Tibial artery (tissue), 4 donors: ENCODE measurements around the gene ZNF821.
A peak's percentile ranks its signal among the peaks of the same experiment; 100 is the strongest.

Experiments
- DNase-seq, 2 donors: peaks; one replicate each; pipeline ENCODE4 v3.0.0-alpha.2; 2019
- H3K27ac ChIP-seq, 2 donors: fragments of 200-600 bp; sonication (generic) in 1 of 2; 1 replicate in 1 of 2; 2 replicates in 1 of 2; pipeline ENCODE4 v1.5.1; 2018 to 2019; ENCODE audit warnings: mild to moderate bottlenecking in 1 of 2
- H3K27me3 ChIP-seq, 2 donors: fragments of 200-600 bp; sonication (generic) in 1 of 2; one replicate each; pipeline versions ENCODE4 v1.5.1 to v1.6.0; 2016 to 2019
- H3K36me3 ChIP-seq, 3 donors: fragments of 200-600 bp; sonication (generic) in 2 of 3; one replicate each; pipeline ENCODE4 v1.5.1; 2016 to 2019; ENCODE audit warnings: mild to moderate bottlenecking in 2 of 3
- H3K4me1 ChIP-seq, 4 donors: fragments of 200-600 bp; sonication (generic) in 2 of 4; 1 replicate in 3 of 4; 2 replicates in 1 of 4; pipeline ENCODE4 v1.5.1; 2016 to 2019
- H3K4me3 ChIP-seq, 2 donors: fragments of 200-600 bp; sonication (generic) in 1 of 2; 1 replicate in 1 of 2; 2 replicates in 1 of 2; pipeline ENCODE4 v1.5.1; 2018 to 2019; ENCODE audit warnings: mild to moderate bottlenecking in 2 of 2
- H3K9me3 ChIP-seq, 3 donors: fragments of 200-600 bp; sonication (generic) in 1 of 3; one replicate each; pipeline ENCODE4 v1.5.1; 2016 to 2019
- intact Hi-C: fragments of 100-400 bp; cut with DNase I; formaldehyde crosslinking; loops from one replicate; pipeline ENCODE4 v1.15.0; 2023; ENCODE audit warnings: low total_unique reads
- TF ChIP-seq, protein P1 (sequence below), 2 experiments: fragments of 200-600 bp in 1 of 2; fragments of 450-650 bp in 1 of 2; IDR thresholded peaks; one replicate each; pipeline ENCODE4 v1.5.1; 2017 to 2019; ENCODE audit warnings: antibody characterized with exemption in 2 of 2, mild to moderate bottlenecking in 1 of 2, moderate library complexity in 1 of 2

The ZNF821 gene

DNA sequence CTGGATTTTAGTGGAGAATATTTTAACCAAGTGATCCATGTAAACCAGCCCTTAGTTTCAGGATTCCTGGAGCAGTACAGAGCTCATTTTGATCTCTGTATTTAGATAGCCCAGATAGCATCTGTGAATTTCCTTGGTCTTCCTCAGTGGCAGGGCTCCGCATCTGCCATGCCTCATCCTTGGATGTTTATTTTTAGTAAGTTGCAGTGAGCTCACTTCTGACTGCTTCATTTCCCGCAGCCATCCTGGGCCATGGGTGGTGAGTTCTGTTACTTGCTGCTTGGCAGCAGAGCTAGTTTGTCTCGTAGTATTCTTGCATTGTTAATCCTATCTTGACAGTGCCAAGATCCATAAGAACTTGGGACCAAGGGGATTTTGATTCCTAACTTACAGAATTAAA lies 45.1 kb upstream of the ZNF821 start:
- intact Hi-C loops, result no loop called here
- peak overlapping the region; percentile 42 to 59 for H3K27ac ChIP-seq
- no peak overlapping the region for H3K4me3 ChIP-seq
- H3K36me3 ChIP-seq, result peaks cover 26 to 55% (median 45%) of the 10 kb centered on the region in 3 donors
- TF ChIP-seq, protein P1, sequence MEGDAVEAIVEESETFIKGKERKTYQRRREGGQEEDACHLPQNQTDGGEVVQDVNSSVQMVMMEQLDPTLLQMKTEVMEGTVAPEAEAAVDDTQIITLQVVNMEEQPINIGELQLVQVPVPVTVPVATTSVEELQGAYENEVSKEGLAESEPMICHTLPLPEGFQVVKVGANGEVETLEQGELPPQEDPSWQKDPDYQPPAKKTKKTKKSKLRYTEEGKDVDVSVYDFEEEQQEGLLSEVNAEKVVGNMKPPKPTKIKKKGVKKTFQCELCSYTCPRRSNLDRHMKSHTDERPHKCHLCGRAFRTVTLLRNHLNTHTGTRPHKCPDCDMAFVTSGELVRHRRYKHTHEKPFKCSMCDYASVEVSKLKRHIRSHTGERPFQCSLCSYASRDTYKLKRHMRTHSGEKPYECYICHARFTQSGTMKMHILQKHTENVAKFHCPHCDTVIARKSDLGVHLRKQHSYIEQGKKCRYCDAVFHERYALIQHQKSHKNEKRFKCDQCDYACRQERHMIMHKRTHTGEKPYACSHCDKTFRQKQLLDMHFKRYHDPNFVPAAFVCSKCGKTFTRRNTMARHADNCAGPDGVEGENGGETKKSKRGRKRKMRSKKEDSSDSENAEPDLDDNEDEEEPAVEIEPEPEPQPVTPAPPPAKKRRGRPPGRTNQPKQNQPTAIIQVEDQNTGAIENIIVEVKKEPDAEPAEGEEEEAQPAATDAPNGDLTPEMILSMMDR (IDR thresholded peaks at IDR 0.05), result no peak
- no peak for DNase-seq
- no peaks in the 10 kb centered on the region for H3K27me3 ChIP-seq
- peaks cover 0 to 47% (median 40%) of the 10 kb centered on the region in 4 donors for H3K4me1 ChIP-seq
- no peaks in the 10 kb centered on the region for H3K9me3 ChIP-seq

DNA sequence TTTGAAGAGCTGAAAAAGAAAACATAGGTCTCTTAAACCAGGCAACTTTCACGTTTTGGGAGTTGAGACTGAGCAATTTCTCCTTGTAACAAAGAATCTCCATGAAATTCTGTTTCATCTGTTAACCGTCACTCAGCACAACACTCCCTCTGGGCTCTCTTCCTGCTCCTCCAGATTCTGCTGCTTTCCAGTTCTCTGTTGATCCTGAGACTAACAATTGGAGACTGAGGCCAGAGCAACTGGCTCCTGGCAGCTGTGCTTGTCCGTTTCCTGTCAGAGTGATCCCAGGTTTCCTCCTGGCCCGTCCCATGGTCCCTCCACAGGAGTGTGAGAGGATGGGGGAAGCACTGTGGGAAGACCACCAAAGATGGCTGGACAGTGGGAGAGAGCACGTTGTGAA lies 43.8 kb upstream of the ZNF821 start:
- Histone ChIP-seq H3K4me1 (peaks cover 0 to 46% (median 39%) of the 10 kb centered on the region in 4 donors), H3K4me3 (no peak overlapping the region), H3K36me3 (peaks cover 39 to 56% (median 55%) of the 10 kb centered on the region in 3 donors), H3K27me3 (no peaks in the 10 kb centered on the region), H3K9me3 (no peaks in the 10 kb centered on the region), H3K27ac (peak overlapping the region; percentile 42 to 59)
- intact Hi-C loops, result no loop called here
- TF ChIP-seq, protein P1 (IDR thresholded peaks at IDR 0.05), result no peak
- DNase-seq, result no peak

DNA sequence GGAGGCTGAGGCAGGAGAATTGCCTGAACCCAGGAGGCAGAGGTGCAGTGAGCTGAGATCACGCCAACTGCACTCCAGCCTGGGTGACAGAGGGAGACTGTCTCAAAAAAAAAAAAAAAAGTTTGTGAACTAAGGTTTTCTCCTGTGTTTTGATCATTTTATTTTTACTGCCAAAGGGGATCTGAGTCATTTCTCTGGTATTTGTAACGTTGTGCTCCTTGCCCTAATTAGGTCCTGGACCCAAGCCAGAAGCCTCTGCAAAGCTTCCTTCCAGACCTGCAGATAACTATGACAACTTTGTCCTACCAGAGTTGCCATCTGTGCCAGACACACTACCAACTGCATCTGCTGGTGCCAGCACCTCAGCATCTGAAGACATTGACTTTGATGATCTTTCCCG lies 43.4 kb upstream of the ZNF821 start:
- Histone ChIP-seq H3K9me3 (no peaks in the 10 kb centered on the region), H3K4me3 (no peak overlapping the region), H3K4me1 (peaks cover 0 to 46% (median 38%) of the 10 kb centered on the region in 4 donors), H3K27me3 (no peaks in the 10 kb centered on the region), H3K36me3 (peaks cover 43 to 60% (median 59%) of the 10 kb centered on the region in 3 donors), H3K27ac (peak overlapping the region; percentile 8 to 59)
- TF ChIP-seq, protein P1 (IDR thresholded peaks at IDR 0.05), result no peak
- intact Hi-C loops, result no loop called here
- DNase-seq, result peak in 1 of 2 donors; percentile 29

DNA sequence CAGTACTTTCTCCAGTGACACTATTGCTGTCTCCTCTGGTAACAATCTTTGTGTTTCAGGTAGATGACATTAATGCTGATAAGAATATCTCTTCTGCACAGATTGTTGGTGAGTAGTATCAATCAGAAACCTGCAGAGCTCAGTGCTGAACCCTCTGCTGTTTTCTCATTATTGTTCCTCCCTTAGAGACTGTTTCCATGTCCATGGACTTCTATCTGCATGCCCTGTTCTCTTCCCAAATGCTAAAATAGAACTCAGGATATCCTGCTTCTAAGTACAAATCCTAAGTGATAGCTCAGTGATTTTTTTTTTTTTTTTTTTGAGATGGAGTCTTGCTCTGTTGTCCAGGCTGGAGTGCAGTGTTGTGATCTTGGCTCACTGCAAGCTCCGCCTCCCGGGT lies 40.7 kb upstream of the ZNF821 start:
- intact Hi-C loops, result no loop called here
- H3K4me3 ChIP-seq, result no peak overlapping the region
- H3K36me3 ChIP-seq, result peaks cover 70 to 87% (median 77%) of the 10 kb centered on the region in 3 donors
- H3K9me3 ChIP-seq, result no peaks in the 10 kb centered on the region
- no peaks in the 10 kb centered on the region for H3K27me3 ChIP-seq
- TF ChIP-seq, protein P1 (IDR thresholded peaks at IDR 0.05), result no peak
- H3K27ac ChIP-seq, result no peak overlapping the region
- no peak for DNase-seq
- peaks cover 0 to 50% (median 35%) of the 10 kb centered on the region in 4 donors for H3K4me1 ChIP-seq

DNA sequence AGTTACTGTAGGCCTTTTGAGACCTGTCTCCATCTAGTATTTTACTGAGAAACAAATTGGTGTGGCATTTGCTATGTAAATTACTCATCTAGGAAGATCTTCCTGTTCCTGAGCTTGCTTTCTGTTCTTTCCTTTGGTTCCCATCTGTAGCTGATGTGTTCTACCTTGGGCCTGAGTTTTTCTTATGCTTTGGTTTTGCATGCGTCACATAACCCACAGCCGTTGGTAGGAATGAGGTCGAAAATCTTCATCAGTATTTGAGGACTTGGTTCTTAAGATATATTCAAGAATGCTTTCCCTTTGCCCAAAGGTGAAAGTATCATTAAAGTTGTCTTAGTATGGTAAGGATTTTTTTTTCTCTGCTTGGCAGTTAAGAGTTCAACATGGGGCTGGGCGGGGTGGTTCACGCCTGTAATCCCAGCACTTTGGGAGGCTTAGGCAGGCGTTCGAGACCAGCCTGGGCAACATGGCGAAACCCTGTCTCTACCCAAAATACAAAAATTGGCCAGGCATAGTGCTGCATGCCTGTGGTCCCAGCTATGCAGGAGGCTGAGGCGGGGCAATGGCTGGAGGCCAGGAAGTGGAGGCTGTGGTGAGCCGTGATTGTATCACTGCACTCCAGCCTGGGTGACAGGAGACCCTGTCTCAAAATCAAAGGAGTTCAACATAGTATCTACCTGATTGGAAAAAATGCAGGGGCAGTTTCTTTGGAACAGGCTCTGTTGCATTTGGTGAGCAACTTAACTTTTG lies 40.1 kb upstream of the ZNF821 start:
- Histone ChIP-seq H3K27ac (no peak overlapping the region), H3K9me3 (no peaks in the 10 kb centered on the region), H3K36me3 (peaks cover 75 to 93% (median 83%) of the 10 kb centered on the region in 3 donors), H3K4me1 (peaks cover 0 to 47% (median 30%) of the 10 kb centered on the region in 4 donors), H3K27me3 (no peaks in the 10 kb centered on the region), H3K4me3 (no peak overlapping the region)
- no peak for DNase-seq
- intact Hi-C loops, result no loop called here
- TF ChIP-seq, protein P1 (IDR thresholded peaks at IDR 0.05), result no peak
